Measurements from ENCODE around the gene HBA2.
"Not testable (repeated sequence)": the region's sequence is repeated elsewhere in the genome, so short reads cannot be mapped to it uniquely, and the experiment has no call there.

HBA2 gene

DNA sequence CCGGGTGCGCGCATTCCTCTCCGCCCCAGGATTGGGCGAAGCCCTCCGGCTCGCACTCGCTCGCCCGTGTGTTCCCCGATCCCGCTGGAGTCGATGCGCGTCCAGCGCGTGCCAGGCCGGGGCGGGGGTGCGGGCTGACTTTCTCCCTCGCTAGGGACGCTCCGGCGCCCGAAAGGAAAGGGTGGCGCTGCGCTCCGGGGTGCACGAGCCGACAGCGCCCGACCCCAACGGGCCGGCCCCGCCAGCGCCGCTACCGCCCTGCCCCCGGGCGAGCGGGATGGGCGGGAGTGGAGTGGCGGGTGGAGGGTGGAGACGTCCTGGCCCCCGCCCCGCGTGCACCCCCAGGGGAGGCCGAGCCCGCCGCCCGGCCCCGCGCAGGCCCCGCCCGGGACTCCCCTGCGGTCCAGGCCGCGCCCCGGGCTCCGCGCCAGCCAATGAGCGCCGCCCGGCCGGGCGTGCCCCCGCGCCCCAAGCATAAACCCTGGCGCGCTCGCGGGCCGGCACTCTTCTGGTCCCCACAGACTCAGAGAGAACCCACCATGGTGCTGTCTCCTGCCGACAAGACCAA is at the start of gene HBA2:
Gene HBA2, plus strand, starts transcription at position 503 of the 568 bp plus-strand sequence. Its CDS starts 37 bp downstream, at position 540.
- DNase-seq, result not testable (repeated sequence)

DNA sequence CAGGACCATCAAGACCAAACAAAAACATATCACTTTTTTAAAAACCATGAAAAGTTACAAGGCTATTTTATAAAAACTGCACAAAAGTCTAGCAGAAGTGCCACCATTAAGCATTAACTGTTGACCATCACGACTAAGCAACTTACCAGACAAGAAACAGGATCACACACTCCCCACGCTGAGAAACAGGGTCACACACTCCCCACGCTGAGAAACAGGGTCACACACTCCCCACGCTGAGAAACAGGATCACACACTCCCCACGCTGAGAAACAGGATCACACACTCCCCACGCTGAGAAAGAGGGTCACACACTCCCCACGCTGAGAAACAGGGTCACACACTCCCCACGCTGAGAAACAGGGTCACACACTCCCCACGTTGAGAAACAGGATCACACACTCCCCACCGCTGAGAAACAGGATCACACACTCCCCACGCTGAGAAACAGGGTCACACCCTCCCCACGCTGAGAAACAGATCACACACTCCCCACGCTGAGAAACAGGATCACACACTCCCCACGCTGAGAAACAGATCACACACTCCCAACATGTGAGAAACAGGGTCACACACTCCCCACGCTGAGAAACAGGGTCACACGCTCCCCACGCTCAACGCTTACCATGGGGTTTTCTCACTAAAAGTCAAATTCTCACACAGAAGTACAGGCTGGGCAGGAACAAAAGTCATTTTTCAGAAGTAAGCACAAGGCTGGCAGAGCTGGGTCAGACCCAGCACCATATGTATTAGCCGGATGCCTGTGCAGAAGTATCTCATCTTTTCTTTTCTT is 48.9 kb upstream of the HBA2 start:
- not testable (repeated sequence) for DNase-seq

DNA sequence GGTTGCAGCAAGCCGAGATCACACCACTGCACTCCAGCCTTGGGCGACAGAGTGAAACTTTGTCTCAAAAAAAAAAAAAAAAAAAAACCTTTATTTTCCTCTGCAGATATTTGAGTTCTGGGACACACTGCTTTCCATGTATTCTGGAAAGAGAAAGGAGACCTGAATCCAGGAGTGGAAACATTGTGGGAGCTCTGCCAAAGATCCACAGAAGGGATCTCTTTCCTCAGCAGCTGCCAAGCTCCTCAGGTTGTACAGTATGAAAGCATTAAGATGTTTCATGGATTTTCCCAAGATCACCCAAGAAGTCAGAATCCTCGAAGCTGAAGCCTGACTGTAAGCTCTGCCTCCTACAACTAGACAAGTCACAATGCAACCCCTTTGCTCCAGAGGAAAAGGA is 47.7 kb upstream of the HBA2 start:
- DNase-seq, result no peak

GRCh38 chr16:129075-129474 is 43.6 kb upstream of the HBA2 start:
- no peak for DNase-seq

- no peak for DNase-seq
These were observed 42.0 kb upstream of the HBA2 start for GRCh38 chr16:130533-131173.

DNA sequence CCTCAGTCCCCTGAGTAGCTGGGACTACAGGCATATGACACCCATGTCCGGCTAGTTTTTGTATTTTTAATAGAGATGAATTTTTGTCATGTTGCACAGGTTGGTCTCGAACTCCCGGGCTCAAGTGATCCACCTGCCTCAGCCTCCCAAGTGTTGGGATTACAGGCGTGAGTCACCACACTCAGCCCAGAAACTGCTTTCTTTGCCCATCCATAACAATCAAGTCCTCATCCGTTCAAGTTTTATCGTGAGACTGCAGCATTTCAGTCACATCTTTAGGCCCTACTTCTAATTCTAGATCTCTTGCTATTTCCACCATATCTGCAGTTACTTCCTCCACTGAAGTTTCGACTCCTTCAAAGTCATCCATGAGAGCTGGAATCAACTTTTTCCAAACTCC is 40.6 kb upstream of the HBA2 start:
- DNase-seq, result no peak

DNA sequence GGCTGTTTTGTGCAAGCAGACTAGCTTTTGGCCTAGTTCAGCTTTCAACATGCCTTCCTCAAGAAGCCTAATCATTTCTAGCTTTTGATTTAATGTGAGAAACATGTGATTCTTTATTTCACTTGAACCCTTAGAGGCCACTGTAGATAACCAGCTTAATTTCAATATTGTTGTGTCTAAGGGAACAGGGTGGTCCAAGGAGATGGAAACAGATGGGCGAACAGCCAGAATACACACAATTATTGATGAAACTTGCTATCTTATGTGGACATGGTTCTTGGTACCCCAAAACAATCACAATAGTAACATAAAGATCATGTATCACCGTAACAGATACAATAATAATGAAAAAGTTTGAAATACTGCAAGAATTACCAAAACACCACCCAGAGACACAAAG is 39.0 kb upstream of the HBA2 start:
- DNase-seq, result no peak

GRCh38 chr16:138049-138417 is 34.6 kb upstream of the HBA2 start:
- DNase-seq, result peak; percentile 40

- DNase-seq, result no peak
These were observed 32.4 kb upstream of the HBA2 start for GRCh38 chr16:140175-140857.

- no peak for DNase-seq
These were observed 30.2 kb upstream of the HBA2 start for GRCh38 chr16:142405-142967.

DNA sequence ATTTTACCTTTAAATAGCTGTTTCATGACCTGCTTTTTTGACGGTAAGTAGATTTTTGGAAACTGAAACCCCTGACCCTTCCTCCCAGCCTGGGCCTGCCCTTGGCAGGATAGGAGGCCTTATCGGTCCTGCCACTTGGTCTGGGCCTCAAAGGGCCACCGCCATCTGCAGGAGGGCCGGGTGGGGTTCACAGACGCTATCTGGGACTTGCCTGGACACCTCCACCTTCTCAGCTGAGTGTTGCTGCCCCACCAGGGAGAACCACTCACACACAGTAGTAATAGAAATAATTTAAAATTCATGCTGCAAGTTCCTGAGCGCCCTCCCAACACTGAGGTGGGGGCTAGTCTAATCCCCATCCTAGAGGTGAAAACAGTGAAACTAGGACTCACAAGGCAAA is 29.6 kb upstream of the HBA2 start:
- no peak for DNase-seq

DNA sequence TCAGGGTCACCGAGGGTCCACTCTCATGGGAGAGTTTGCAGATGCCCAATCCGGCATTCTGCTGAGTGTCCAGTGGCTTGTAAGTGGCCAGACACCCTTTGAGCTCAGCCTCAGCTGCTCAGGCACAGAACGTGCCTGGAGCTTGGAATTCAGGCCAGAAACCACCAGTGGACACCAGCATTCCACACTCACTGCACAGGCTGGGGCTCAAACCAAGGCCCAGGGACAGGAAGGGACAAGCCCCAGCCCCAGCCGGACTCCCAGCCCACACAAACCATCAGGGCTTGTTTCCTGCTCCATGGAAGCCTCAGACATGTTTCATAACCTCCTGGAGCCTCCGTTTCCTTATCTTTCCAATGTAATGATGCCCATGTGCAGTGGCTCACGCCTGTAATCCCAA is 29.2 kb upstream of the HBA2 start:
- no peak for DNase-seq

DNA sequence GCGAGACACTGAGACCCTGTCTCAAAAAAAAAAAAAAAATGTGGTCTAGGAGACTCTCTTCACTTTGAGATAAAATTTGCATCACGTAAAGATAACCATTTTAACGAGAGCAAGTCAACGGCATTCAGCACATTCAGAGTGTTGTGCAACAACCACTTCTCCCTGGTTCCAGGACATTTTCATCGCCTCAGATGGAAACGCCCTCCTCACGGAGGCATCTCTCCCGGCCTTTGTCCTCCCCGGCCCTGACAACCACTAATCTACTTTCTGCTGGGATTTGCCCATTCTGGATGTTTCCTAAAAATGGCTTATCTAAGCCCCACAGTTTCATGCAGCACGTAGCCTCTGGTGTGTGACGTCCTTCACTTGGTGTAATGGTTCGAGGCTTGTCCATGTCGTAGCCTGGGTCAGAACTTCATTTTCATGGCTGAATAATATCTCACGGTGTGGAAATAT is 27.9 kb upstream of the HBA2 start:
- DNase-seq, result no peak

GRCh38 chr16:146646-147045 is 26.0 kb upstream of the HBA2 start:
- no peak for DNase-seq

- no peak for DNase-seq
These were observed 23.5 kb upstream of the HBA2 start for GRCh38 chr16:149024-149660.

DNA sequence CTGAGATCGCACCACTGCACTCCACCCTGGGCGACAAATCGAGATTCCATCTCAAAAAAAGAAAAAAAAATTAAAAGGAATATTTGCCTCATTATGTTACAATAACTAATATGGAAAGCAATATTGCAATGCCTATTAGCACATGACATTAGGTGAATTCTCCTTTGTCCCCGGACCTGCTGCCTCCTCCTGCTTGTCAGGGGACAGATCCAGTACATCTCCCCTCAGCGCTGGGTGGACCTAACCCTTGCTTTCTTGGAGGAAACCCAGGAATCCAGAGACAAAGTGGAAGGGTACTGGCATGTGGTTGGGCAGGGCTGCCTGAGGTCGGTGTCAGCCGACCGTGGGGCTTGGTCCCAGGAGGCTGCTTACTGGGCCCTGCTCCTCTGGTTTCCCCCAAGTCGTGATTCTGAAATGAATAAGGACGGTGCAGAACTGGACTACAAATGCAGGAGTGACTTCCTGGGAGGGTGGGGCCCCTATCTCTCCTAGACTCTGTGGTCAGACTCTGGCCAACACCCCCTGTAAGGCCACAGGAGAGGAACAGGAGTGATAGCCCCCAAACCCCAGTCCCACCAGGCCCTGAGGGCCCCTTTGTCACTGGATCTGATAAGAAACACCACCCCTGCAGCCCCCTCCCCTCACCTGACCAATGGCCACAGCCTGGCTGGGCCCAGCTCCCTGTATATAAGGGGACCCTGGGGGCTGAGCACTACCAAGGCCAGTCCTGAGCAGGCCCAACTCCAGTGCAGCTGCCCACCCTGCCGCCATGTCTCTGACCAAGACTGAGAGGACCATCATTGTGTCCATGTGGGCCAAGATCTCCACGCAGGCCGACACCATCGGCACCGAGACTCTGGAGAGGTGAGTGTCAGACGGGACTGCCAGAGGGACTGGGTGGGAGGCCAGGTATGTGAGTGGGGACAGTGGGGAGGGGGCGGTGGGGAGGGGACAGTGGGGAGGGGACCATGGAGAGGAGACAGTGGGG is 20.2 kb upstream of the HBA2 start, which contains the start of gene HBZ:
Gene HBZ, plus strand, starts transcription at position 504 of the 988 bp plus-strand sequence. Its CDS starts 266 bp downstream, at position 770.
- no peak for DNase-seq

DNA sequence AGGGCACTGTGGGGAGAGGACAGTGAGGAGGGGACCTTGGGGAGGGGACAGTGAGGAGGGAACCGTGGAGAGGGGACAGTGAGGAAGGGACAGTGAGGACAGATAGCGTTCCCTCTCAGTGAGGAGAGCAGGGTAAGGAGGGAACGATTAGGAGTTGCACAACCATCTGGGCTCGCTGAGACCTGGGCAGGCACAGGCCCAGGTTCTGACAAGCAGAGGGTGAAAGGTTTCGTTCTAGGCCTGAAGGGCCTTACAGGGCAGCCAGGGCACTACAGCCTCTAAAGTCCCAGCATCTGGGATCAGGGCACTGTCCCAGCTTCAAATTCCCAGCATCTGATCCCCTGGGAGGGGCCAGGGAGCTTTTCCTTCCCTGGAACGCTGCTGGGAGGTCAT is 19.6 kb upstream of the HBA2 start:
- not testable (repeated sequence) for DNase-seq

- not testable (repeated sequence) for DNase-seq
These were observed 19.0 kb upstream of the HBA2 start for GRCh38 chr16:153550-154216.

DNA sequence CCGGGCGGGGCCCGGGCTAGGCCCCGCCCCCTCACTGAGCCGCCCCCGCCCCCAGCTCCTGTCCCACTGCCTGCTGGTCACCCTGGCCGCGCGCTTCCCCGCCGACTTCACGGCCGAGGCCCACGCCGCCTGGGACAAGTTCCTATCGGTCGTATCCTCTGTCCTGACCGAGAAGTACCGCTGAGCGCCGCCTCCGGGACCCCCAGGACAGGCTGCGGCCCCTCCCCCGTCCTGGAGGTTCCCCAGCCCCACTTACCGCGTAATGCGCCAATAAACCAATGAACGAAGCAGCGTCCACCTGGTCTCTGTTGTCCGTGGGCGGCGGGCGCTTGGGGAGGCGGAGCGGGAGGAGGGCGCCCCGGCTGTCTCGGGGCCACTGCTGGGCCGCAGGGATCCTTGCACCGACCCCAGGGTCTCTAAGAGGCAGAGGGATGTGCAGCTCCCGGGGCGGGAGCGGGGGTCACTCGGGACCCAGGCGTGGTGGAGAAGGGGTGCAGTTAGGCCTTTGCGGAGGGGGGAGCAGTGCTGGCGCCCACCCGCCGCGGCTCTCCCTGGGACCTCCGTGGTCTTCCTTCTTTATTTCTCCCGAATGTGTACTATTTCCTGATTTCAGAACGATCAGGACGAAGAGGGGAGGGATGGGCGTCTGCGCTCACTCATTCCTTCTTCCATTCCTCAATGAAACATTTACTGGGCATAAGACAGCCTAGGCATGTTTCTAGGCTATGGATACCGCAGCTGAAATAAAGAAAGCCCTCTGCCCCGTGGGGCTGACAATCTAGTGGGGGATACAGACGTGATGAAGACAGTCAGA is 18.3 kb upstream of the HBA2 start:
- DNase-seq, result peak; percentile 30

GRCh38 chr16:155031-155398 is 17.7 kb upstream of the HBA2 start:
- DNase-seq, result no peak
